Dermis blood vessel endothelial cell (primary cell): ENCODE results near the gene ABCA3. TPM values are rescaled to one million over a fixed set of nuclear protein-coding genes. Genes with fewer than 3 reads are reported as not detected.

Experiments used
- DNase-seq: peaks from one replicate; pipeline ENCODE4 v3.0.0; 2010
- total RNA-seq: library from RNA; depleted of rRNA; stranded (reverse); fragments of >200 nt; gene quantifications from 2 replicates; pipeline ENCODE4 v1.2.3, GENCODE V29; 2014

The ABCA3 gene
- total RNA-seq, 1 donor from 2014 or later: 29.1 TPM

- DNase-seq: no peak
These were observed 106.4 kb downstream of the ABCA3 start for GRCh38 chr16:2233872-2234812.

- DNase-seq: no peak
These were observed 107.3 kb downstream of the ABCA3 start for GRCh38 chr16:2233046-2233775.

- DNase-seq: no peak
These were observed 108.2 kb downstream of the ABCA3 start for GRCh38 chr16:2232094-2232990.

DNA sequence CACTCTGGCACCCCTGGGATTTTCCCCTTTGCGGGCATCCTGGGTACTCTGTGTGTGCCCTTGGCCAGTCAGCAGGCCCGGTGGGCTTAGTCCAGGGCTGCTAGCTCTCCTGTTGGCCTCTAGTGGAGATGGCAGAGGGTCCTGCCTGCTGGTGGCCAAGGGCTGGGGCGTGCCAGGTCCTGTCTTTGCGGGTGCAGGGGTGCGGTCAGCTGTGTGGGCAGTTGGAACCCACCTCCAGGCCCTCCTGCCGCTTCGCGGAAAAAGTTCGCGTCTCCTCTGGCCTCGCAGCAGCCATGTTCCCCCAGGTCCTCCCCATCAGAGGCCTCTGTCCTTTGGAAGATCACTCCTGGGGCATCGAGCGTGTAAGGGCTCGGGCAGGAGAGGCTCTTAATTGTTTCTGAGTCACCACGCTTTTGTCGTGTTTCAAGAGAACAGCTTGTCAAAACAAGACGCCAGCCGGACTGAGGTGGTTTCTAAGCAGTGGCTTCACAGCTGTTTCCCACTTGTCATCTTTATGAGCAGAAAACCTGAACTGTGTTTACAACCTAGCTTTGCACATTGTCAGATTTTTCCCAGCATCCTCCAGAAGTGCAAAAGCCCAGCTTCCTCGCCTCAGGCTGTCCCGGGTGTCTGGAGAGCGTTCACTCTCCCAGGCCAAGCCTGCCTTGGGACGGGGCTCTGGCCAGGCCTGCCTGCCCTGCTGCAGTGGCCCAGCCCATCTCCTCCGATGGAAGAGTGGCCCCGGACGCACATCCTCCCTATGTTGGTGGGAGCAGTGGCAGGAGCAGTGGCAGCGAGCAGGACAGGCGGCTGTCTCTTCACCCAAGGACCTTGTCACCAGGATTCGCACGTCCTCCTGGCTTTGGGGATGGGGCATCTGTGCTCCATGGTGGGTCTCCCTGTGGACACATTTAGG is 109.3 kb downstream of the ABCA3 start:
- no peak for DNase-seq

DNA sequence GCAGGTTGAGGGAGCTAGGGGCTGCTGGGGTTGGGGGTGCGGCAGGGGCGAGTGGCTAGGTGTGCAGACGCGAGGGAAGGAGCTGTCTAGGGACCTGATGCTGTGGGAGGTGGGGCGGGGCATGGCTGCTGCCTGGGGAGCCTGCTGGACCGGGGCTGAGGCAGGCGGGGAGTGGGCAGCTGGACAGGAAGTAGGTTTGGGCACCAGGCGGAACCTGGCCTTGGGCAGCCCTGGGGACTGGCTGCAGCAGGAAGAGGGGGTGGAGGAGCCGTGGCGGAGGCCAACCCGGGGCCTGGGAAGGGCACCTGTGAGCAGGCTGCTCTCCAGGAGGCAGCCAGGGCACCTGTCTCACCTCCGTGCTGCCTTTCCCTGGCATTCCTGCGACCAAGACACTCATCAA is 110.2 kb downstream of the ABCA3 start:
- DNase-seq: no peak

DNA sequence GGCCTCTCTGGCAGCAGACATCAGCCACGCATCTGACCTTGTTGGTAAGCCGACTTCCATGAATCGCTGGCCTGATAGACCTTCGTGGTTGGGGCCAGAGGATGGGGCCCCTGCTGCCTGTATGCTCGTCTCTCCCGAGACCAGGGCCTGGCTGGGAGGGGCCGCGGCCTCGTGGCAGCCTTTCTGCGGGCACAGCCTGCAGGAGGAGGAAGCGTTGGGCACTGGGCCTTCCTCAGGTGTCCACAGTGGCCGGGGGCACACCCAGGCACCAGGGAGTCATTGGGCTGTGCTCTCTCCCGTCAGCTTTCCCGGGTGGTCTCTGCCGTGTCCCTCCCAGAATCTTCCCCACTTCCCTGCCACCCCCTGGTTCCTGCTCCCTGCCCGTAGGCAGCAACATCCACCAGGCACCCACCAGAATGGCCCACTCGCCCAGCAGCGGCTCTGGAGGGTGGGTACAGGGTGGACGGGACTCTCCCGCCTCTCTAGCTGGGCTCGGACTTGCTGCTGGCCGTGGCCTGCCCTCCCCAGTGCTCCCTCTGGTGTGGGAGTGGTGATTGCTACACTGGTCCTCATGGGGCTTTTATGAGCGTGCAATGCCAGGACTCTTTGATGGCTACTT is 110.8 kb downstream of the ABCA3 start:
- no peak for DNase-seq

DNA sequence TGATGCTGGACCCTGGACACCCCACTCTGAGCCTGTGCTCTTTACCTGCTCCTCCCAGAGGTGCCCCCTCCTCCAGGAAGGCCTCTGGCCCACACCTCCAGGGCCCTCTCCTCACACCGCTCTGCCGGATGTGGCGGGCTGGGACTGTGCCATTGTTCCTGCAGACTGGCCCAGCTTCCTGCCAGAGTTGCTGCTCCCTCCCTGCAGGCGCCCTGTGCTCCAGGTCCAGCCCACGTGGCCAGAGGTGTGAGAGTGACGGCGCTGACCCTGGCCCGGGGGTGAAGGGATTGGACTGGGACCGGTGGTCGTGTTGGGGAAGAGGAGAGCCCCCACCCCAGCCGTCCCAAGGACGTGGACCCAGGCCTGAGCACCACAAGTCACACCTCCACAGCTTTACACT is 111.4 kb downstream of the ABCA3 start:
- DNase-seq: no peak

DNA sequence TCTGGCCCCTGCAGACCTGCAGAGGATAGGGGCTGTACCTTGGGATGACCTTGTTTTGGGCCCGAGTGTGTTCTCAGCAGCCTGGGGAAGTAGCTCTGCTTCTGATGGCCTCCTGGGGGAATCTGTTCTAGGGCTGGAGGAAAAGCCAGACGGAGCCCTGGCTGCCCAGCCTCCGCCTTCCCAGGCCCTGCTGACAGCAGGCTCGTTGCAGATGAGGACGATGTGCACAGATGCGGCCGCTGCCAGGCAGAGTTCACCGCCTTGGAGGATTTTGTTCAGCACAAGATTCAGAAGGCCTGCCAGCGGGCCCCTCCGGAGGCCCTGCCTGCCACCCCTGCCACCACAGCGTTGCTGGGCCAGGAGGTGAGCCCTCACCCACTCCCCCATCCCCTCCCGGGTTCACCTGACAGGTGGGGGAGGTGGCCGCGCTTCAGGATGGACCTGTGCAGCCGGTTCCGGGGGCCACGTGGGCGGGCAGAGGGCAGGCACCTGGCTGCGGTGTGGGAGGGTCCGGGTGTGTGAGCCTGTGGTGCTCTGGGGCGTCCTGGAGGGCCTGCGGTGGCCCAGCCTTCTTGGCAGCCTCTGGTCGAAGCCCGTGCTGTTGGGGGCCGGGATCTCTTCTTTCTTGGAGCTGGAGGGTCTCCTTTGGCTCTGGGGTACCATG is 112.2 kb downstream of the ABCA3 start:
- DNase-seq: no peak

GRCh38 chr16:2226918-2227317 is 113.6 kb downstream of the ABCA3 start:
- no peak for DNase-seq

DNA sequence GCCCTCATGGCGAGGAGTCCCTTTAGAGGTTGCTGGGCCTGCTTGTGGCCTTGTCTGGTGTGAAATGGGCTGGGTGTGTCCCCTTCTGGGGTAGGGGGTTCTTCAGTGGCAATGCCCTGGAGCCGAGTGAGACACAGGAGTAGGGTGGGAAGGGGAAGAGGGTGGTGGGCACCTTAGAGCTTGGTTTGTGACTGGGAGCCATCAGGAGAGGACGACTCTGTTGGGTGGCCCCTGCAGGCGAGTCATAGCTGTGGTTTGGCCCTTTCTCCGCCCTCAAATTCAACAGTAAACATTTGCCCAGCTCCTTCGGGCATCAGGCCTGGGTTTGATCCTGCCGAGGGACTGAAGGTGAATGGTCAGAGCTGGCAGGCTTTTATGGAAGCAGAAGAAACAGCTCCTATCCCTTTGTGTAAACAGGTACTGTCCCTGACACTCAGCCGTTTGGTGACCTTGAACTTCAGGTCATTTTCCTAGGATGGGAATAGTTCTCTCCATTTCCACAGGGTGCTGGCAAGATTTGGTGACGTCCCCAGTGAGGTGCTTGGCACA is 114.2 kb downstream of the ABCA3 start:
- no peak for DNase-seq

Other genes with a start within 250 kb of the ABCA3 start
- 55.6 and 77.1 TPM in 2 replicates for gene PKD1, start 204.8 kb downstream of the ABCA3 start, total RNA-seq
- gene RAB26, start 192.1 kb downstream of the ABCA3 start, total RNA-seq: 0.34 and 0.84 TPM in 2 replicates
- gene TRAF7, start 184.9 kb downstream of the ABCA3 start, total RNA-seq: 110 and 171 TPM in 2 replicates
- 0.05 and 0.17 TPM in 2 replicates for gene CASKIN1, start 144.1 kb downstream of the ABCA3 start, total RNA-seq
- 16.0 and 25.6 TPM in 2 replicates for gene MLST8, start 135.3 kb downstream of the ABCA3 start, total RNA-seq
- 1.3 and 4.4 TPM in 2 replicates for gene BRICD5, start 129.9 kb downstream of the ABCA3 start, total RNA-seq
- 18.4 and 20.2 TPM in 2 replicates for gene PGP, start 125.9 kb downstream of the ABCA3 start, total RNA-seq
- gene E4F1, start 117.1 kb downstream of the ABCA3 start, total RNA-seq: 34.4 and 37.1 TPM in 2 replicates
- 0.51 and 0.56 TPM in 2 replicates for gene DNASE1L2, start 104.3 kb downstream of the ABCA3 start, total RNA-seq
- gene ECI1, start 89.1 kb downstream of the ABCA3 start, total RNA-seq: 32.3 and 37.8 TPM in 2 replicates
- 61.8 and 85.0 TPM in 2 replicates for gene RNPS1, start 72.6 kb downstream of the ABCA3 start, total RNA-seq
- 22.3 and 53.1 TPM in 2 replicates for gene CCNF, start 88.7 kb upstream of the ABCA3 start, total RNA-seq
- 6.3 and 7.0 TPM in 2 replicates for gene TEDC2, start 119.4 kb upstream of the ABCA3 start, total RNA-seq
- gene NTN3, start 130.6 kb upstream of the ABCA3 start, total RNA-seq: not detected in 2 replicates
- gene TBC1D24, start 134.4 kb upstream of the ABCA3 start, total RNA-seq: 15.3 and 18.1 TPM in 2 replicates
- 8.2 and 14.9 TPM in 2 replicates for gene ATP6V0C, start 173.2 kb upstream of the ABCA3 start, total RNA-seq
- gene AMDHD2, start 179.6 kb upstream of the ABCA3 start, total RNA-seq: 37.6 and 59.2 TPM in 2 replicates
- gene CEMP1, start 190.7 kb upstream of the ABCA3 start, total RNA-seq: not detected in 2 replicates
- gene PDPK1, start 197.3 kb upstream of the ABCA3 start, total RNA-seq: 17.9 and 25.9 TPM in 2 replicates